ENCODE data around the gene KCNH2.

DNA sequence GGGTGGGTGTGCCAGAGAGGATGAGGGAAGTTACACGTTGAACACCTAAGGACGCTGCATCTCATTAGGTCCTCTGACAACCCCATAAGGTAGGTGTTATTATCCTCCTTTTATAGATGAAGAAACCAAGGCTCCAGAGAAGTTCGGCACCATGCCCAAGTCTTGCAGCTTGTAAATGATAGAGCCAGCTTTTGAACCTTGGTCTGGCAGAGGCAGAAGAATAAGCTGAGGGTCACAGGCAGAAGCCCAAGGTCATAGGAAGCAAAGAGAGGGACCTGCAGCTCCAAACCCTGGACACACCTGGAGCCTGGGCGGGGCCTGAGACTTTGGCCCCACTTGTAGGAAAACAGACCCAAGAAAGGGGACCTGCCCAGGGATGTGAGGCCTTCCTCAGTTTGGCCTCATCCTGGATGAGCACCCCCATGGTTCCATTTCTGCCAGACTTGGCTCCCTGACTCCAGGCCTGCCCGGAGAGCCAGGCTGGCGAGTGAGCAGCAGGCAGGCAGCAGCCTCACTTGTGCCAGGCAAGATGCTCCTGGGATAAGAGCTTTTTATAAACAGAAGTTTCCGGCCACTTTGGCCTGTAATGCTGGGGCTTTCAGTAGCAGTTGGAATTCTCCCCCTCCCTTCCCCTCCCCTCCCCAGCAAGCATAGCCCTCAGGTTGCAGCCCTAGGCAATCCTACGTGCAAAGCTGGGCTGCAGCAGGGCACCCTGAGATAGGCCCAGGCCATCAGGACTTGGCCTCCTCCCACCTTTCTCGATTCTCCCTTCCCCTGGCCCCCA is 2.4 kb downstream of the KCNH2 start:
- TF ChIP-seq, protein P1, sequence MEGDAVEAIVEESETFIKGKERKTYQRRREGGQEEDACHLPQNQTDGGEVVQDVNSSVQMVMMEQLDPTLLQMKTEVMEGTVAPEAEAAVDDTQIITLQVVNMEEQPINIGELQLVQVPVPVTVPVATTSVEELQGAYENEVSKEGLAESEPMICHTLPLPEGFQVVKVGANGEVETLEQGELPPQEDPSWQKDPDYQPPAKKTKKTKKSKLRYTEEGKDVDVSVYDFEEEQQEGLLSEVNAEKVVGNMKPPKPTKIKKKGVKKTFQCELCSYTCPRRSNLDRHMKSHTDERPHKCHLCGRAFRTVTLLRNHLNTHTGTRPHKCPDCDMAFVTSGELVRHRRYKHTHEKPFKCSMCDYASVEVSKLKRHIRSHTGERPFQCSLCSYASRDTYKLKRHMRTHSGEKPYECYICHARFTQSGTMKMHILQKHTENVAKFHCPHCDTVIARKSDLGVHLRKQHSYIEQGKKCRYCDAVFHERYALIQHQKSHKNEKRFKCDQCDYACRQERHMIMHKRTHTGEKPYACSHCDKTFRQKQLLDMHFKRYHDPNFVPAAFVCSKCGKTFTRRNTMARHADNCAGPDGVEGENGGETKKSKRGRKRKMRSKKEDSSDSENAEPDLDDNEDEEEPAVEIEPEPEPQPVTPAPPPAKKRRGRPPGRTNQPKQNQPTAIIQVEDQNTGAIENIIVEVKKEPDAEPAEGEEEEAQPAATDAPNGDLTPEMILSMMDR (IDR thresholded peaks at IDR 0.05), result no peak
- no peak for TF ChIP-seq POLR2A (IDR thresholded peaks at IDR 0.05)

Measured in thyroid gland (tissue), 4 donors.